Measurements from ENCODE around the gene CA4.

The CA4 gene

GRCh38 chr17:60134396-60135150 is 15.2 kb upstream of the CA4 start:
- no peak for DNase-seq

- DNase-seq, result peak; percentile 96
Measured at GRCh38 chr17:60135151-60135950, 14.4 kb upstream of the CA4 start.

- no peak for DNase-seq
Measured at GRCh38 chr17:60135951-60136666, 13.7 kb upstream of the CA4 start.

GRCh38 chr17:60137731-60138130 is 12.0 kb upstream of the CA4 start:
- DNase-seq, result no peak

- DNase-seq, result no peak
Measured at GRCh38 chr17:60138769-60139437, 10.9 kb upstream of the CA4 start.

GRCh38 chr17:60139438-60140285 is 10.1 kb upstream of the CA4 start:
- DNase-seq, result no peak

GRCh38 chr17:60141111-60142018 is 8.4 kb upstream of the CA4 start:
- DNase-seq, result no peak

GRCh38 chr17:60142872-60143499 is 6.8 kb upstream of the CA4 start:
- DNase-seq, result peak; percentile 81

GRCh38 chr17:60145006-60145935 is 4.5 kb upstream of the CA4 start:
- no peak for DNase-seq

- DNase-seq, result no peak
Measured at GRCh38 chr17:60146206-60146605, 3.6 kb upstream of the CA4 start.

- no peak for DNase-seq
Measured at GRCh38 chr17:60147553-60148223, 2.1 kb upstream of the CA4 start.

- DNase-seq, result no peak
Measured at GRCh38 chr17:60148373-60148772, 1.4 kb upstream of the CA4 start.

- DNase-seq, result no peak
Measured at GRCh38 chr17:60151355-60151754, 1.6 kb downstream of the CA4 start.

GRCh38 chr17:60153606-60154390 is 4.0 kb downstream of the CA4 start:
- no peak for DNase-seq

- no peak for DNase-seq
Measured at GRCh38 chr17:60154616-60155426, 5.0 kb downstream of the CA4 start.

- no peak for DNase-seq
Measured at GRCh38 chr17:60155427-60155814, 5.6 kb downstream of the CA4 start.

- no peak for DNase-seq
Measured at GRCh38 chr17:60155815-60156214, 6.0 kb downstream of the CA4 start.

Data from NCI-H510A (cell line).